ENCODE data around the gene RAX. TPM values are rescaled to one million over a fixed set of nuclear protein-coding genes. Genes with fewer than 3 reads are reported as not detected.

Gene RAX
- polyA plus RNA-seq, 1 donor (not counting 4 experiments of a cell fraction or from before 2014, with no cell fraction given): not detected

- peaks cover 9% of the 10 kb centered on the region for H3K27me3 ChIP-seq (ENCODE audit: control insufficient read depth, extremely low read depth, insufficient read depth, low read length)
- no peaks in the 10 kb centered on the region for H3K36me3 ChIP-seq (ENCODE audit: control insufficient read depth in 2 of 2, extremely low read depth in 1 of 2, insufficient read depth in 2 of 2, low read length in 2 of 2)
- no peak overlapping the region for H3K4me2 ChIP-seq (ENCODE audit: control insufficient read depth, extremely low read depth, insufficient read depth, low read depth, low read length)
- dilution Hi-C loops (cut with MboI; ENCODE audit: extremely low pct_ligation_motif_present, low sequenced_read_pairs): no loop called here
- H3K27ac ChIP-seq (ENCODE audit: control insufficient read depth, insufficient read depth, low read length): no peak overlapping the region
- H3K9me3 ChIP-seq (ENCODE audit: control insufficient read depth, low read depth, low read length): no peaks in the 10 kb centered on the region
- peaks cover 9% of the 10 kb centered on the region for H3K4me1 ChIP-seq (ENCODE audit: control insufficient read depth, extremely low read depth, insufficient read depth, low read length)
- H3K9ac ChIP-seq (ENCODE audit: control insufficient read depth, extremely low read depth, insufficient read depth, low read length): no peak overlapping the region
- no peaks in the 10 kb centered on the region for H3K9me1 ChIP-seq (ENCODE audit: control insufficient read depth, extremely low read depth, insufficient read depth, low read length)
- no peak overlapping the region for H3K4me3 ChIP-seq (ENCODE audit: control insufficient read depth in 2 of 3, extremely low read depth in 1 of 3, insufficient read depth in 2 of 3, low read depth in 1 of 3, low read length in 3 of 3)
- no peak overlapping the region for H2AFZ ChIP-seq (ENCODE audit: control insufficient read depth, low read length)
- DNase-seq (ENCODE audit: low read depth, low spot score) (no peak), FAIRE-seq (no peak)
- H3K79me2 ChIP-seq (ENCODE audit: control insufficient read depth, insufficient read depth, low read length): no peaks in the 10 kb centered on the region
- no peak for TF ChIP-seq CTCF (optimal IDR thresholded peaks at IDR 0.05 in 1 of 3, IDR thresholded peaks at IDR 0.05 in 1 of 3, conservative IDR thresholded peaks at IDR 0.05 in 1 of 3; ENCODE audit: extremely low read depth in 1 of 3, insufficient read depth in 2 of 3, low read length in 3 of 3)
- TF ChIP-seq EZH2 (IDR thresholded peaks at IDR 0.05; ENCODE audit: low read length): no peak
- no peaks in the 10 kb centered on the region for H4K20me1 ChIP-seq (ENCODE audit: control insufficient read depth, extremely low read depth, insufficient read depth, low read length)
Measured at GRCh38 chr18:59303006-59303405, 29.8 kb upstream of the RAX start.

- FAIRE-seq: no peak
Measured at GRCh38 chr18:59301929-59302328, 28.7 kb upstream of the RAX start.

More at GRCh38 chr18:59301929-59302328, 28.7 kb upstream of the RAX start:
- no peak for DNase-seq (ENCODE audit: low read depth, low spot score)
- Histone ChIP-seq H3K9me1 (ENCODE audit: control insufficient read depth, extremely low read depth, insufficient read depth, low read length) (no peaks in the 10 kb centered on the region), H3K79me2 (ENCODE audit: control insufficient read depth, insufficient read depth, low read length) (no peaks in the 10 kb centered on the region), H3K27me3 (ENCODE audit: control insufficient read depth, extremely low read depth, insufficient read depth, low read length) (peaks cover 9% of the 10 kb centered on the region), H3K9me3 (ENCODE audit: control insufficient read depth, low read depth, low read length) (no peaks in the 10 kb centered on the region), H3K4me3 (ENCODE audit: control insufficient read depth in 2 of 3, extremely low read depth in 1 of 3, insufficient read depth in 2 of 3, low read depth in 1 of 3, low read length in 3 of 3) (no peak overlapping the region), H2AFZ (ENCODE audit: control insufficient read depth, low read length) (no peak overlapping the region), H3K4me2 (ENCODE audit: control insufficient read depth, extremely low read depth, insufficient read depth, low read depth, low read length) (no peak overlapping the region), H4K20me1 (ENCODE audit: control insufficient read depth, extremely low read depth, insufficient read depth, low read length) (no peaks in the 10 kb centered on the region), H3K9ac (ENCODE audit: control insufficient read depth, extremely low read depth, insufficient read depth, low read length) (no peak overlapping the region), H3K36me3 (ENCODE audit: control insufficient read depth in 2 of 2, extremely low read depth in 1 of 2, insufficient read depth in 2 of 2, low read length in 2 of 2) (no peaks in the 10 kb centered on the region), H3K27ac (ENCODE audit: control insufficient read depth, insufficient read depth, low read length) (no peak overlapping the region), H3K4me1 (ENCODE audit: control insufficient read depth, extremely low read depth, insufficient read depth, low read length) (peaks cover 9% of the 10 kb centered on the region)
- dilution Hi-C loops (cut with MboI; ENCODE audit: extremely low pct_ligation_motif_present, low sequenced_read_pairs): no loop called here
- TF ChIP-seq EZH2 (IDR thresholded peaks at IDR 0.05; ENCODE audit: low read length) (no peak), CTCF (optimal IDR thresholded peaks at IDR 0.05 in 1 of 3, IDR thresholded peaks at IDR 0.05 in 1 of 3, conservative IDR thresholded peaks at IDR 0.05 in 1 of 3; ENCODE audit: extremely low read depth in 1 of 3, insufficient read depth in 2 of 3, low read length in 3 of 3) (no peak)

All from keratinocyte (primary cell).